Sigmoid colon (tissue), 3 donors: ENCODE results near the gene CCNI.

Experiments used
- CTCF ChIP-seq, 4 experiments: fragments of 450-650 bp in 3 of 4; fragments of 200-600 bp in 1 of 4; IDR thresholded peaks; one replicate each; pipeline ENCODE4 v1.5.1; 2016 to 2019; ENCODE audit warnings: antibody characterized with exemption in 4 of 4, mild to moderate bottlenecking in 3 of 4, moderate library complexity in 2 of 4
- POLR2A ChIP-seq, 2 donors: fragments of 450-650 bp; IDR thresholded peaks; one replicate each; pipeline ENCODE4 v1.6.1; 2016; ENCODE audit warnings: antibody characterized with exemption in 2 of 2, mild to moderate bottlenecking in 2 of 2, moderate library complexity in 2 of 2

- TF ChIP-seq POLR2A (IDR thresholded peaks at IDR 0.05) (no peak), CTCF (IDR thresholded peaks at IDR 0.05) (no peak)
These were observed 68.9 kb downstream of the CCNI start for GRCh38 chr4:77006753-77007353.
